Neural cell (in vitro differentiated cells): ENCODE measurements around the gene IKZF1. TPM values are rescaled to one million over a fixed set of nuclear protein-coding genes. Genes with fewer than 3 reads are reported as not detected.

ENCODE experiments used
- H2AFZ ChIP-seq: fragments of 200-600, 300-800 bp; sonication (generic), shearing (Covaris generic); 2 replicates; pipeline ENCODE4 v1.6.0; 2014; ENCODE audit warnings: low read depth, mild to moderate bottlenecking, antibody characterized with exemption, low read length, moderate library complexity
- H3F3A ChIP-seq: fragments of 200-600 bp; shearing (Covaris generic); 2 replicates; pipeline ENCODE4 v1.6.1; 2016; ENCODE audit warnings: mild to moderate bottlenecking, moderate library complexity, mixed read lengths, antibody characterized with exemption, low read length; ENCODE audit not compliant: insufficient read depth, poor library complexity, severe bottlenecking
- H3K27ac ChIP-seq: fragments of 200-600, 300-800 bp; sonication (generic), shearing (Covaris generic); 2 replicates; pipeline ENCODE4 v1.5.1; 2014; ENCODE audit warnings: mild to moderate bottlenecking, low read length, moderate library complexity
- H3K27me3 ChIP-seq: fragments of 300-800, 200-600 bp; sonication (generic), shearing (Covaris generic); 2 replicates; pipeline ENCODE4 v1.6.0; 2014; ENCODE audit warnings: mild to moderate bottlenecking, low read depth, low read length, moderate library complexity; ENCODE audit not compliant: insufficient read depth
- H3K36me3 ChIP-seq: fragments of 300-800, 200-600 bp; sonication (generic), shearing (Covaris generic); 2 replicates; pipeline ENCODE4 v1.5.1; 2014; ENCODE audit warnings: mild to moderate bottlenecking, antibody characterized with exemption, low read length, moderate library complexity; ENCODE audit not compliant: insufficient read depth
- H3K4me2 ChIP-seq: fragments of 300-800, 200-600 bp; sonication (generic), shearing (Covaris generic); 2 replicates; pipeline ENCODE4 v1.6.0; 2014; ENCODE audit warnings: mild to moderate bottlenecking, low read length
- H3K4me3 ChIP-seq: fragments of 300-800, 200-600 bp; sonication (generic), shearing (Covaris generic); 2 replicates; pipeline ENCODE4 v1.5.1; 2014; ENCODE audit warnings: mild to moderate bottlenecking, low read length, moderate library complexity
- H3K79me2 ChIP-seq: fragments of 200-600 bp; shearing (Covaris generic); replicated peaks from 2 replicates; pipeline ENCODE4 v1.6.0; 2014; ENCODE audit warnings: mild to moderate bottlenecking, low read length, moderate library complexity; ENCODE audit not compliant: insufficient read depth
- H3K9ac ChIP-seq: fragments of 300-800, 200-600 bp; sonication (generic), shearing (Covaris generic); 2 replicates; pipeline ENCODE4 v1.6.1; 2016; ENCODE audit warnings: mild to moderate bottlenecking, low read length, mixed read lengths
- H3K9me2 ChIP-seq: fragments of 200-600 bp; shearing (Covaris generic); 2 replicates; pipeline ENCODE4 v1.6.1; 2016; ENCODE audit warnings: mild to moderate bottlenecking, low read length, mixed read lengths; ENCODE audit not compliant: insufficient read depth
- H3K9me3 ChIP-seq: fragments of 200-600, 300-800 bp; sonication (generic), shearing (Covaris generic); 2 replicates; pipeline ENCODE4 v1.6.1; 2016; ENCODE audit warnings: mild to moderate bottlenecking, mixed run types, low read length, moderate library complexity, mixed read lengths
- H4K20me1 ChIP-seq: fragments of 200-600 bp; shearing (Covaris generic); 2 replicates; pipeline ENCODE4 v1.6.1; 2016; ENCODE audit warnings: mild to moderate bottlenecking, mixed run types; ENCODE audit not compliant: insufficient read depth
- CTCF ChIP-seq: fragments of 450-650 bp; IDR thresholded peaks from 2 replicates; pipeline ENCODE4 v1.5.1; 2014; ENCODE audit warnings: antibody characterized with exemption, mild to moderate bottlenecking, moderate library complexity; ENCODE audit not compliant: poor library complexity, severe bottlenecking
- EP300 ChIP-seq: fragments of 450-650 bp; conservative IDR thresholded peaks from 2 replicates; pipeline ENCODE4 v1.6.1; 2014; ENCODE audit warnings: antibody characterized with exemption, mild to moderate bottlenecking, moderate library complexity; ENCODE audit not compliant: poor library complexity, severe bottlenecking
- EZH2 ChIP-seq: fragments of 200-600, 300-800 bp; shearing (Covaris generic), sonication (generic); IDR thresholded peaks from 2 replicates; pipeline ENCODE4 v1.6.1; 2014; ENCODE audit warnings: antibody characterized with exemption, low read length, borderline replicate concordance, mild to moderate bottlenecking; ENCODE audit not compliant: insufficient read depth, poor library complexity, severe bottlenecking
- MXI1 ChIP-seq: fragments of 450-650 bp; conservative IDR thresholded peaks from 2 replicates; pipeline ENCODE4 v1.6.1; 2014; ENCODE audit warnings: antibody characterized with exemption, mild to moderate bottlenecking; ENCODE audit not compliant: poor library complexity, severe bottlenecking
- POLR2AphosphoS5 ChIP-seq: IDR thresholded peaks from 2 replicates; pipeline ENCODE4 v1.6.1; 2012
- RAD21 ChIP-seq: fragments of 450-650 bp; conservative IDR thresholded peaks from 2 replicates; pipeline ENCODE4 v1.6.1; 2014; ENCODE audit warnings: antibody characterized with exemption, mild to moderate bottlenecking, moderate library complexity
- REST ChIP-seq: IDR thresholded peaks from 2 replicates; pipeline ENCODE4 v1.6.1; 2012; ENCODE audit warnings: borderline replicate concordance
- SMC3 ChIP-seq: fragments of 450-650 bp; conservative IDR thresholded peaks from 2 replicates; pipeline ENCODE4 v1.6.1; 2014; ENCODE audit warnings: antibody characterized with exemption, mild to moderate bottlenecking, moderate library complexity; ENCODE audit not compliant: poor library complexity
- TAF1 ChIP-seq: IDR thresholded peaks from 2 replicates; pipeline ENCODE4 v1.6.1; 2012; ENCODE audit warnings: low read depth
- polyA plus RNA-seq: library from polyadenylated mRNA; depleted of rRNA; stranded (reverse); fragments of >200 nt; gene quantifications from 2 replicates; pipeline ENCODE4 v1.2.3, GENCODE V29; 2014

IKZF1 gene
- polyA plus RNA-seq, 1 donor from 2014 or later = 0.24 TPM

DNA sequence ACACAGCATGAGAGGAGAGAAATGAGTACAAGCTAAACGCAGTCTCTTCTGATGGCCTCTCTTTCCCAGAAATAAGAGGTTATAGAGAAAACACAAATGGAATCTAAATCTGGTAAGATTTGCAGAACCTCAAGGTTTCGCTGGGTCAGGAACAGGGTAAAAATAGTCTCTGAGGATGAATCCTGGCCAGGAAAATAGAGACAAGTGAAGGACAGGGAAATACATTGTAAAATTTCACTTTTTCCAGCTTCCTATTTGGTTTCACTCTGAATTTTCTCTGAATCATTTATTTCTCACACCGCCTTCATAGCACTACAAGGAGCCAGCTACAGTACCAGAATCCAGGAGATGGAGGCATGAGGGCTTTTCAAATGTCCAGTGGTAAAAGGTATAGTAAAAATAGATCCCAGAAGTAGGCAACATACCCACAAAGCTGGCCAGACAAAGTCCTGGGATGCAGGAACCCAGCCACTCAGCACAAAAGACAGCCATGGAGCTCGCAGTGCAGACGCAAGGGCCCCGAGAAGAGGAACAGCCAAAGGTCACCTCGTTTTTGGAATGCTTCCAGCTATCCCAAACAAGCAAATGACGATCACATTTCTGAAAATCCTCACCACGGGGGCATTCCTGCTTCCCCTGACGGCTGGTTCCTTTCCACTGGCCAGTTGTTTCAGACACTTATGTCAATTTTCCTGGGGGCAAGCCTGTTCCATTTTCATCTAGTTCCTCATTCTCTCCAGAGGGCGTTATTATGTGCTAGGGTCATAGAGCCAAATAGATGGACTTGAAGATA, 21.5 kb upstream of the IKZF1 start (continued):
- no peak for TF ChIP-seq CTCF

DNA sequence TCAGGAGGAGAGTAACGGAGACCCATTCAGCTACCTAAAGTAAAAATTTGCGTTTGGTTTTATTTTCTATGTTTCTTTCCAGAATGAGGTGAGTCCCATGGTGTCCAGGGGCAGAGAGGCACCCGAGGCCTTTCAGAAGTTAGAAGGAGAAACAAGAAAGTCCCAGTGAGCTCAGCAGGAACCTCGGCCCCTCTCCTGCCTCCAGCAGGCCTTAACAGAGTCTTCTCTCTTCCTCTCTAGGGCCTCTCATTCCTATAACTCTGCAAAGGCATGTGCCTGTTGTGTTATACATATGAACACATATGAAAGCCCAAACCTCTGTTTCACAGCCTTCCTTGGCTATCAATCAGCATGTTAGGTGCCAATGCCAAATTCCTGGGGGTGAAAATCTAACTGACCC, 20.8 kb upstream of the IKZF1 start:
- H3K4me2 ChIP-seq = no peak overlapping the region
- H2AFZ ChIP-seq = no peak overlapping the region
- H3K4me3 ChIP-seq = no peak overlapping the region
- H3K9ac ChIP-seq = no peak overlapping the region
- no peaks in the 10 kb centered on the region for H3K9me2 ChIP-seq
- no peaks in the 10 kb centered on the region for H4K20me1 ChIP-seq
- no peak for TF ChIP-seq RAD21
- TF ChIP-seq CTCF = no peak
- no peak for TF ChIP-seq REST
- no peak for TF ChIP-seq EP300
- TF ChIP-seq POLR2AphosphoS5 = no peak
- no peak for TF ChIP-seq SMC3
- no peak for TF ChIP-seq MXI1
- TF ChIP-seq TAF1 = no peak
- no peak for TF ChIP-seq EZH2
- no peaks in the 10 kb centered on the region for H3F3A ChIP-seq
- H3K27ac ChIP-seq = no peak overlapping the region
- H3K79me2 ChIP-seq = no peaks in the 10 kb centered on the region
- no peaks in the 10 kb centered on the region for H3K27me3 ChIP-seq
- no peaks in the 10 kb centered on the region for H3K36me3 ChIP-seq
- H3K9me3 ChIP-seq = no peaks in the 10 kb centered on the region
